ENCODE data around the gene LRIT1.

LRIT1 gene

DNA sequence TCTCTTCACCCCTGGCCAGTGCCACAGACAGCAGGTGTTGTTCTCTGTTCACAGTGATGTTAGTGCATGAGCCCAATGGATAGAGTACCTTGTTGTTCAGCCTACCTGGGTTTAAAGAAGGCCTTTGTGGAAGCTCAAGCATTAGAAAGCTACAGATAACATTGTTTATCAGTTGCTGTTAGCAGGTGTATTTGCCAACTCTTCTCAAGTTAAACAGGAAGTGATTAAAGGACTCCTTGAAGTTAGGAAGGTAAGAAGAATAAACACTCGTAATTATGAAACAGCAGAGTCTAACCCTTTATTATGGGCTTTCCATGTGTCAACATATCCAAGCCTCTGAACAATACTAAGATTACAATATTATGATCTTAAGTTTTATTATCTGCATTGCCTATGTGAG is 29.4 kb upstream of the LRIT1 start:
- Mint-ChIP-seq H3K36me3 (ENCODE audit: low read depth) (no peaks in the 10 kb centered on the region), H3K4me3 (no peak overlapping the region), H3K9me3 (no peaks in the 10 kb centered on the region), H3K27ac (no peak overlapping the region), H3K4me1 (no peaks in the 10 kb centered on the region), H3K27me3 (ENCODE audit: low read depth, poor library complexity) (peaks cover 12% of the 10 kb centered on the region)
- DNase-seq = no peak
- TF ChIP-seq, protein P1, sequence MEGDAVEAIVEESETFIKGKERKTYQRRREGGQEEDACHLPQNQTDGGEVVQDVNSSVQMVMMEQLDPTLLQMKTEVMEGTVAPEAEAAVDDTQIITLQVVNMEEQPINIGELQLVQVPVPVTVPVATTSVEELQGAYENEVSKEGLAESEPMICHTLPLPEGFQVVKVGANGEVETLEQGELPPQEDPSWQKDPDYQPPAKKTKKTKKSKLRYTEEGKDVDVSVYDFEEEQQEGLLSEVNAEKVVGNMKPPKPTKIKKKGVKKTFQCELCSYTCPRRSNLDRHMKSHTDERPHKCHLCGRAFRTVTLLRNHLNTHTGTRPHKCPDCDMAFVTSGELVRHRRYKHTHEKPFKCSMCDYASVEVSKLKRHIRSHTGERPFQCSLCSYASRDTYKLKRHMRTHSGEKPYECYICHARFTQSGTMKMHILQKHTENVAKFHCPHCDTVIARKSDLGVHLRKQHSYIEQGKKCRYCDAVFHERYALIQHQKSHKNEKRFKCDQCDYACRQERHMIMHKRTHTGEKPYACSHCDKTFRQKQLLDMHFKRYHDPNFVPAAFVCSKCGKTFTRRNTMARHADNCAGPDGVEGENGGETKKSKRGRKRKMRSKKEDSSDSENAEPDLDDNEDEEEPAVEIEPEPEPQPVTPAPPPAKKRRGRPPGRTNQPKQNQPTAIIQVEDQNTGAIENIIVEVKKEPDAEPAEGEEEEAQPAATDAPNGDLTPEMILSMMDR (IDR thresholded peaks at IDR 0.05) = no peak

- no peak for DNase-seq
- no peaks in the 10 kb centered on the region for H3K9me3 Mint-ChIP-seq
- no peaks in the 10 kb centered on the region for H3K4me1 Mint-ChIP-seq
- H3K4me3 Mint-ChIP-seq = no peak overlapping the region
- no peak overlapping the region for H3K27ac Mint-ChIP-seq
- no peaks in the 10 kb centered on the region for H3K36me3 Mint-ChIP-seq (ENCODE audit: low read depth)
- peaks cover 13% of the 10 kb centered on the region for H3K27me3 Mint-ChIP-seq (ENCODE audit: low read depth, poor library complexity)
- TF ChIP-seq, protein P1 (IDR thresholded peaks at IDR 0.05) = no peak
Observed at GRCh38 chr10:84269773-84270172, 28.4 kb upstream of the LRIT1 start.

DNA sequence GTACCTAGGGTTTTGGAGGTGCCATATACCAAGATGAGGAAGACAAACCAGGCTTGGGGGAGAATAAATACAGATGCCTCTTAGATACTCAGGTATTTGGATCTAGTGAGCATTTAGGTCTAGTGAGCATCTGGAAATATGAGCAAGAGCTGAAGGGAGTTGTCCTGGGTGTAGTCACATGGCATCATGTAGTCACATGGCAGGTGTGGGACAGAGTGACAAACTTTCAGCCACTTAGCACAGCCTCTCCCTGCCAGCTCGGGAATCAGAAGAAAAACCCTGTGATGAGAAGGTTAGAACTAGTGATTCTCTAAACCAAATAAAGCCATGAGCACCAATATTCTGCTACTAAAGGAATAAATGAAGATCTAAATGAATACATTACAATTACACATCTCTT is 27.8 kb upstream of the LRIT1 start:
- Mint-ChIP-seq H3K4me1 (no peaks in the 10 kb centered on the region), H3K27me3 (ENCODE audit: low read depth, poor library complexity) (peaks cover 16% of the 10 kb centered on the region), H3K27ac (no peak overlapping the region), H3K9me3 (no peaks in the 10 kb centered on the region), H3K36me3 (ENCODE audit: low read depth) (no peaks in the 10 kb centered on the region), H3K4me3 (no peak overlapping the region)
- no peak for DNase-seq
- TF ChIP-seq, protein P1 (IDR thresholded peaks at IDR 0.05) = no peak

GRCh38 chr10:84267503-84268126 is 26.3 kb upstream of the LRIT1 start:
- DNase-seq = peak; percentile 50
- H3K4me1 Mint-ChIP-seq = no peaks in the 10 kb centered on the region
- H3K4me3 Mint-ChIP-seq = no peak overlapping the region
- no peak overlapping the region for H3K27ac Mint-ChIP-seq
- H3K9me3 Mint-ChIP-seq = no peaks in the 10 kb centered on the region
- peaks cover 27% of the 10 kb centered on the region for H3K27me3 Mint-ChIP-seq (ENCODE audit: low read depth, poor library complexity)
- TF ChIP-seq, protein P1 (IDR thresholded peaks at IDR 0.05) = peak; percentile 51
- H3K36me3 Mint-ChIP-seq (ENCODE audit: low read depth) = no peaks in the 10 kb centered on the region

GRCh38 chr10:84265418-84265817 is 24.1 kb upstream of the LRIT1 start:
- H3K36me3 Mint-ChIP-seq (ENCODE audit: low read depth) = no peaks in the 10 kb centered on the region
- DNase-seq = no peak
- H3K4me1 Mint-ChIP-seq = no peaks in the 10 kb centered on the region
- H3K4me3 Mint-ChIP-seq = no peak overlapping the region
- H3K27me3 Mint-ChIP-seq (ENCODE audit: low read depth, poor library complexity) = peaks cover 24% of the 10 kb centered on the region
- TF ChIP-seq, protein P1 (IDR thresholded peaks at IDR 0.05) = no peak
- no peaks in the 10 kb centered on the region for H3K9me3 Mint-ChIP-seq
- no peak overlapping the region for H3K27ac Mint-ChIP-seq

- H3K36me3 Mint-ChIP-seq (ENCODE audit: low read depth) = no peaks in the 10 kb centered on the region
- H3K4me3 Mint-ChIP-seq = no peak overlapping the region
- peak; percentile 78 for DNase-seq
- TF ChIP-seq, protein P1 (IDR thresholded peaks at IDR 0.05) = peak; percentile 92
- no peak overlapping the region for H3K27ac Mint-ChIP-seq
- H3K27me3 Mint-ChIP-seq (ENCODE audit: low read depth, poor library complexity) = peaks cover 24% of the 10 kb centered on the region
- no peaks in the 10 kb centered on the region for H3K4me1 Mint-ChIP-seq
- H3K9me3 Mint-ChIP-seq = no peaks in the 10 kb centered on the region
Observed at GRCh38 chr10:84264611-84265141, 23.3 kb upstream of the LRIT1 start.
